IgD-negative memory B cell (primary cell): ENCODE results near the gene MSANTD3. TPM values are rescaled to one million over a fixed set of nuclear protein-coding genes. Genes with fewer than 3 reads are reported as not detected.
"Not testable (repeated sequence)": the region's sequence is repeated elsewhere in the genome, so short reads cannot be mapped to it uniquely, and the experiment has no call there.

Source experiments
- H3K27ac Mint-ChIP-seq, 3 donors: one replicate each; pipeline ENCODE4 v1.8.0; 2020 to 2022; ENCODE audit warnings: mild to moderate bottlenecking in 3 of 3, mixed read lengths in 3 of 3, moderate library complexity in 1 of 3
- H3K27me3 Mint-ChIP-seq: one replicate; pipeline ENCODE4 v1.8.0; 2021; ENCODE audit warnings: mixed read lengths
- H3K36me3 Mint-ChIP-seq: one replicate; pipeline ENCODE4 v1.8.0; 2020; ENCODE audit warnings: mild to moderate bottlenecking, mixed read lengths
- H3K4me1 Mint-ChIP-seq, 3 donors: one replicate each; pipeline ENCODE4 v1.8.0; 2020 to 2022; ENCODE audit warnings: mixed read lengths in 3 of 3, mild to moderate bottlenecking in 1 of 3
- H3K4me3 Mint-ChIP-seq, 4 donors: one replicate each; pipeline ENCODE4 v1.8.0; 2020 to 2022; ENCODE audit warnings: mild to moderate bottlenecking in 4 of 4, mixed read lengths in 4 of 4, moderate library complexity in 3 of 4
- H3K9me3 Mint-ChIP-seq, 3 donors: one replicate each; pipeline ENCODE4 v1.8.0; 2020 to 2021; ENCODE audit warnings: mixed read lengths in 3 of 3, mild to moderate bottlenecking in 1 of 3
- polyA plus RNA-seq: library from polyadenylated mRNA; unstranded; fragments of 300-500 nt; fragmentation: Illumina TruSeq; gene quantifications from one replicate; pipeline ENCODE4 v1.2.3, GENCODE V29; 2021

The MSANTD3 gene
- polyA plus RNA-seq: 4.7 TPM

GRCh38 chr9:100426530-100427365 is at the start of gene MSANTD3:
Gene MSANTD3 (plus strand): TSS chr9:100427143. CDS start chr9:100441939, 14,796 bp downstream.
- peak within 1 kb of the TSS; percentile 94 to 99 (median 98) for H3K4me3 Mint-ChIP-seq
- peak within 1 kb of the TSS; percentile 88 to 97 (median 93) for H3K27ac Mint-ChIP-seq
- H3K36me3 Mint-ChIP-seq: peaks cover 3% of the 10 kb centered on the region
- H3K27me3 Mint-ChIP-seq: peaks cover 5% of the 10 kb centered on the region
- no peaks in the 10 kb centered on the region for H3K9me3 Mint-ChIP-seq
- peaks cover 17 to 35% (median 27%) of the 10 kb centered on the region in 3 donors for H3K4me1 Mint-ChIP-seq

- Mint-ChIP-seq H3K4me1 (no peaks in the 10 kb centered on the region), H3K27me3 (no peaks in the 10 kb centered on the region), H3K36me3 (no peaks in the 10 kb centered on the region), H3K9me3 (peaks cover 0 to 10% (median 4%) of the 10 kb centered on the region in 3 donors), H3K27ac (no peak overlapping the region), H3K4me3 (no peak overlapping the region)
These were observed 47.1 kb upstream of the MSANTD3 start for GRCh38 chr9:100379862-100380261.

- H3K27me3 Mint-ChIP-seq, H3K9me3 Mint-ChIP-seq, H3K27ac Mint-ChIP-seq, H3K4me1 Mint-ChIP-seq, H3K4me3 Mint-ChIP-seq, H3K36me3 Mint-ChIP-seq: not testable (repeated sequence)
These were observed 34.0 kb upstream of the MSANTD3 start for GRCh38 chr9:100392989-100393388.

- H3K4me3 Mint-ChIP-seq: no peak overlapping the region
- no peaks in the 10 kb centered on the region for H3K27me3 Mint-ChIP-seq
- peaks cover 0 to 3% (median 0%) of the 10 kb centered on the region in 3 donors for H3K4me1 Mint-ChIP-seq
- no peak overlapping the region for H3K27ac Mint-ChIP-seq
- H3K36me3 Mint-ChIP-seq: peaks cover 3% of the 10 kb centered on the region
- peaks cover 0 to 2% (median 2%) of the 10 kb centered on the region in 3 donors for H3K9me3 Mint-ChIP-seq
These were observed 32.8 kb upstream of the MSANTD3 start for GRCh38 chr9:100394032-100394695.

- H3K4me1 Mint-ChIP-seq: no peaks in the 10 kb centered on the region
- no peaks in the 10 kb centered on the region for H3K27me3 Mint-ChIP-seq
- no peak overlapping the region for H3K4me3 Mint-ChIP-seq
- no peak overlapping the region for H3K27ac Mint-ChIP-seq
- H3K9me3 Mint-ChIP-seq: peaks cover 0 to 2% (median 2%) of the 10 kb centered on the region in 3 donors
- peaks cover 2% of the 10 kb centered on the region for H3K36me3 Mint-ChIP-seq
These were observed 32.1 kb upstream of the MSANTD3 start for GRCh38 chr9:100394816-100395215.

- Mint-ChIP-seq H3K36me3 (no peaks in the 10 kb centered on the region), H3K27ac (no peak overlapping the region), H3K4me3 (no peak overlapping the region), H3K27me3 (peaks cover 2% of the 10 kb centered on the region), H3K4me1 (no peaks in the 10 kb centered on the region), H3K9me3 (peaks cover 0 to 2% (median 2%) of the 10 kb centered on the region in 3 donors)
These were observed 30.2 kb upstream of the MSANTD3 start for GRCh38 chr9:100396769-100397168.

GRCh38 chr9:100397529-100398266 is 29.2 kb upstream of the MSANTD3 start:
- Mint-ChIP-seq H3K9me3 (peaks cover 0 to 2% (median 2%) of the 10 kb centered on the region in 3 donors), H3K36me3 (no peaks in the 10 kb centered on the region), H3K27ac (no peak overlapping the region), H3K27me3 (peaks cover 2% of the 10 kb centered on the region), H3K4me3 (no peak overlapping the region), H3K4me1 (no peaks in the 10 kb centered on the region)

GRCh38 chr9:100401042-100401441 is 25.9 kb upstream of the MSANTD3 start:
- Mint-ChIP-seq H3K9me3 (peaks cover 0 to 2% (median 0%) of the 10 kb centered on the region in 3 donors), H3K4me3 (no peak overlapping the region), H3K27me3 (peaks cover 7% of the 10 kb centered on the region), H3K27ac (no peak overlapping the region), H3K4me1 (no peaks in the 10 kb centered on the region), H3K36me3 (no peaks in the 10 kb centered on the region)

GRCh38 chr9:100406962-100407361 is 20.0 kb upstream of the MSANTD3 start:
- H3K4me3 Mint-ChIP-seq: no peak overlapping the region
- H3K9me3 Mint-ChIP-seq: peaks cover 2 to 5% (median 3%) of the 10 kb centered on the region in 3 donors
- peaks cover 18% of the 10 kb centered on the region for H3K27me3 Mint-ChIP-seq
- no peaks in the 10 kb centered on the region for H3K36me3 Mint-ChIP-seq
- H3K27ac Mint-ChIP-seq: no peak overlapping the region
- H3K4me1 Mint-ChIP-seq: peaks cover 6 to 12% (median 12%) of the 10 kb centered on the region in 3 donors

GRCh38 chr9:100408546-100409175 is 18.3 kb upstream of the MSANTD3 start:
- Mint-ChIP-seq H3K36me3 (no peaks in the 10 kb centered on the region), H3K4me1 (peaks cover 7 to 15% (median 13%) of the 10 kb centered on the region in 3 donors), H3K9me3 (peaks cover 5% of the 10 kb centered on the region in 3 donors), H3K27ac (no peak overlapping the region), H3K4me3 (peak overlapping the region in 1 of 4 donors; percentile 49), H3K27me3 (peaks cover 18% of the 10 kb centered on the region)

GRCh38 chr9:100409176-100409556 is 17.8 kb upstream of the MSANTD3 start:
- H3K4me3 Mint-ChIP-seq: peak overlapping the region in 1 of 4 donors; percentile 49
- peaks cover 20% of the 10 kb centered on the region for H3K27me3 Mint-ChIP-seq
- no peak overlapping the region for H3K27ac Mint-ChIP-seq
- H3K4me1 Mint-ChIP-seq: peaks cover 7 to 15% (median 13%) of the 10 kb centered on the region in 3 donors
- no peaks in the 10 kb centered on the region for H3K36me3 Mint-ChIP-seq
- peaks cover 5% of the 10 kb centered on the region in 3 donors for H3K9me3 Mint-ChIP-seq

GRCh38 chr9:100411472-100412283 is 15.3 kb upstream of the MSANTD3 start:
- peaks cover 10% of the 10 kb centered on the region for H3K27me3 Mint-ChIP-seq
- peak overlapping the region; percentile 90 to 94 (median 93) for H3K4me3 Mint-ChIP-seq
- peaks cover 7 to 15% (median 13%) of the 10 kb centered on the region in 3 donors for H3K4me1 Mint-ChIP-seq
- H3K9me3 Mint-ChIP-seq: peaks cover 5% of the 10 kb centered on the region in 3 donors
- peak overlapping the region in 2 of 3 donors; percentile 7 to 88 for H3K27ac Mint-ChIP-seq
- H3K36me3 Mint-ChIP-seq: no peaks in the 10 kb centered on the region

GRCh38 chr9:100413839-100414420 is 13.0 kb upstream of the MSANTD3 start:
- no peak overlapping the region for H3K27ac Mint-ChIP-seq
- no peaks in the 10 kb centered on the region for H3K36me3 Mint-ChIP-seq
- H3K27me3 Mint-ChIP-seq: peaks cover 11% of the 10 kb centered on the region
- peaks cover 7 to 15% (median 11%) of the 10 kb centered on the region in 3 donors for H3K4me1 Mint-ChIP-seq
- peaks cover 5% of the 10 kb centered on the region in 3 donors for H3K9me3 Mint-ChIP-seq
- peak overlapping the region in 1 of 4 donors; percentile 51 for H3K4me3 Mint-ChIP-seq
